Panc1 (cell line): ENCODE results near the gene ATXN7L1.

ENCODE experiments used
- POLR2AphosphoS5 ChIP-seq: IDR thresholded peaks from 2 replicates; pipeline ENCODE4 v1.6.1; 2012; ENCODE audit warnings: mild to moderate bottlenecking, low read depth, low read length, moderate library complexity
- TCF7L2 ChIP-seq: IDR thresholded peaks from 2 replicates; pipeline ENCODE4 v1.6.1; 2011; ENCODE audit warnings: mild to moderate bottlenecking, low read depth, low read length, inconsistent platforms
- TF ChIP-seq, protein P1 (sequence below): fragments of 450-650 bp; IDR thresholded peaks from 2 replicates; pipeline ENCODE4 v1.5.1; 2017; ENCODE audit warnings: mild to moderate bottlenecking
- TF ChIP-seq, protein P2 (sequence below), 2 experiments: IDR thresholded peaks; 2 replicates each; pipeline ENCODE4 v1.6.1; 2011 to 2012; ENCODE audit warnings: low read depth in 2 of 2, control low read depth in 1 of 2, low read length in 1 of 2, mild to moderate bottlenecking in 1 of 2, moderate library complexity in 1 of 2; ENCODE audit not compliant: insufficient read depth in 1 of 2

DNA sequence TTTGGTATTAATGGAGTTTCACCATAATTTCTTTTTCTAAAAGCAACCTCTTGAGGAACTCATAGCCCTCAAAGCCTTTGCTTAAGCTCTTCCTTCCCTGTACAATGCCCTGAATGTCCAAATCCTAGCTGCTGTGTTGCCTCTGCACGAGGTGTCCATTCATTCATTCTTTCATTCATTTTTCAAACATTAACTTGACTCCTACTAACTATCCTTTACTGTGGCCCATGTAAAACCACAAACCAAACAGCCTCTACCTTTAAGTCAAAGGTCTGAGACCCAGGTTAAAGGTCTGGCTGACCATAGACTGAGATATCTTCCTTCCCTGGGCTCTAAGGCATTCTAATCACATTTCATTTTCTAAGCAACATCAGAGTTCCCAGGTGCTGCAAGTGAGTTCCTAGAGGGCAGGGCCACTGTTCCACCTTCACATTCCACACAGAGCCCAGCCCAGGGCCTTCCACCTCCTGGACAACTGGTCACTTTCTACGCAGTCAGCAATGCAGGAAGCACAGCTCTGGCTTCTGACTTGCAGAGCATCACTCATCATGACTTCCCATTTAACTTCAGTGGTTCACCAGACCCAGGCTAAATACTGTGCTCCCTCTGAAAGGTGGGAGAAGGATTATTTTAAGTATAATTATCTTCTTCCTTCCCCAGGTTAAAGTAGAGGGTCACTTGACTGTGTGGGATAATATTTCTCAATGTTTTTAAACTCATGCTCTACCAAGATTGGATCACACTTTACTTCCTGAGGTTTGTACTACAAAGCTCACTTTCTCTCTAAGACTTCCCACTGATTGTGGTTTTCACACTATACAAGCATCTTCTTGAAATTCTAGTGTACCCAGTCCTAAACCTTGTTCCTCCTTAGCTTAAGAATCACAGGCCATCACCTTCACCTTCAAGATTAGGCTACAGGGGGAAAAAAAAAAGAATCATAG is 19.1 kb downstream of the ATXN7L1 start:
- TF ChIP-seq, protein P1, sequence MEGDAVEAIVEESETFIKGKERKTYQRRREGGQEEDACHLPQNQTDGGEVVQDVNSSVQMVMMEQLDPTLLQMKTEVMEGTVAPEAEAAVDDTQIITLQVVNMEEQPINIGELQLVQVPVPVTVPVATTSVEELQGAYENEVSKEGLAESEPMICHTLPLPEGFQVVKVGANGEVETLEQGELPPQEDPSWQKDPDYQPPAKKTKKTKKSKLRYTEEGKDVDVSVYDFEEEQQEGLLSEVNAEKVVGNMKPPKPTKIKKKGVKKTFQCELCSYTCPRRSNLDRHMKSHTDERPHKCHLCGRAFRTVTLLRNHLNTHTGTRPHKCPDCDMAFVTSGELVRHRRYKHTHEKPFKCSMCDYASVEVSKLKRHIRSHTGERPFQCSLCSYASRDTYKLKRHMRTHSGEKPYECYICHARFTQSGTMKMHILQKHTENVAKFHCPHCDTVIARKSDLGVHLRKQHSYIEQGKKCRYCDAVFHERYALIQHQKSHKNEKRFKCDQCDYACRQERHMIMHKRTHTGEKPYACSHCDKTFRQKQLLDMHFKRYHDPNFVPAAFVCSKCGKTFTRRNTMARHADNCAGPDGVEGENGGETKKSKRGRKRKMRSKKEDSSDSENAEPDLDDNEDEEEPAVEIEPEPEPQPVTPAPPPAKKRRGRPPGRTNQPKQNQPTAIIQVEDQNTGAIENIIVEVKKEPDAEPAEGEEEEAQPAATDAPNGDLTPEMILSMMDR = no peak
- TF ChIP-seq POLR2AphosphoS5 (no peak), TCF7L2 (no peak)
- TF ChIP-seq, protein P2, sequence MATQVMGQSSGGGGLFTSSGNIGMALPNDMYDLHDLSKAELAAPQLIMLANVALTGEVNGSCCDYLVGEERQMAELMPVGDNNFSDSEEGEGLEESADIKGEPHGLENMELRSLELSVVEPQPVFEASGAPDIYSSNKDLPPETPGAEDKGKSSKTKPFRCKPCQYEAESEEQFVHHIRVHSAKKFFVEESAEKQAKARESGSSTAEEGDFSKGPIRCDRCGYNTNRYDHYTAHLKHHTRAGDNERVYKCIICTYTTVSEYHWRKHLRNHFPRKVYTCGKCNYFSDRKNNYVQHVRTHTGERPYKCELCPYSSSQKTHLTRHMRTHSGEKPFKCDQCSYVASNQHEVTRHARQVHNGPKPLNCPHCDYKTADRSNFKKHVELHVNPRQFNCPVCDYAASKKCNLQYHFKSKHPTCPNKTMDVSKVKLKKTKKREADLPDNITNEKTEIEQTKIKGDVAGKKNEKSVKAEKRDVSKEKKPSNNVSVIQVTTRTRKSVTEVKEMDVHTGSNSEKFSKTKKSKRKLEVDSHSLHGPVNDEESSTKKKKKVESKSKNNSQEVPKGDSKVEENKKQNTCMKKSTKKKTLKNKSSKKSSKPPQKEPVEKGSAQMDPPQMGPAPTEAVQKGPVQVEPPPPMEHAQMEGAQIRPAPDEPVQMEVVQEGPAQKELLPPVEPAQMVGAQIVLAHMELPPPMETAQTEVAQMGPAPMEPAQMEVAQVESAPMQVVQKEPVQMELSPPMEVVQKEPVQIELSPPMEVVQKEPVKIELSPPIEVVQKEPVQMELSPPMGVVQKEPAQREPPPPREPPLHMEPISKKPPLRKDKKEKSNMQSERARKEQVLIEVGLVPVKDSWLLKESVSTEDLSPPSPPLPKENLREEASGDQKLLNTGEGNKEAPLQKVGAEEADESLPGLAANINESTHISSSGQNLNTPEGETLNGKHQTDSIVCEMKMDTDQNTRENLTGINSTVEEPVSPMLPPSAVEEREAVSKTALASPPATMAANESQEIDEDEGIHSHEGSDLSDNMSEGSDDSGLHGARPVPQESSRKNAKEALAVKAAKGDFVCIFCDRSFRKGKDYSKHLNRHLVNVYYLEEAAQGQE (IDR thresholded peaks at IDR 0.05; ENCODE audit: insufficient read depth in 1 of 2, low read depth in 2 of 2, low read length in 1 of 2) = no peak
